Heart left ventricle (tissue), 13 donors: ENCODE measurements around the gene AKR1B1.

Source experiments
- POLR2A ChIP-seq, 2 donors: fragments of 450-650 bp; IDR thresholded peaks; one replicate each; pipeline ENCODE4 v1.6.1; 2017; ENCODE audit warnings: antibody characterized with exemption in 2 of 2, mild to moderate bottlenecking in 2 of 2, moderate library complexity in 2 of 2
- TF ChIP-seq, protein P1 (sequence below), 12 donors: fragments of 200-600 bp; sonication (generic) in 4 of 12; IDR thresholded peaks; one replicate each; pipeline versions ENCODE4 v1.5.0 to v1.8.0; 2018 to 2022; ENCODE audit warnings: antibody characterized with exemption in 12 of 12, mild to moderate bottlenecking in 5 of 12
- donor health status: ischemic (EF 13 %, LVEDD 7.1; RV severe dilation, severe dysfunction).
- donor health status: DM: no; HTN: yes; CAD: no.
- donor health status: DM: no; HTN: no; CAD: no.
- donor health status: ischemic (EF 25% LVEDD 6.9; RV normal size, moderate dysfunction).
- donor health status: ischemic (EF 25% LVEDD 5.7; RV mildly dilated, moderate dysfunction).
- donor health status: ischemic (EF 35%, LVEDD 5.7; RV mildly dilated, moderate dysfunction).
- donor health status: nonischemic (EF 11% LVEDD 7.7; RV severe dilation, severe dysfunction).
- donor health status: DM: yes; HTN: yes; CAD: no.
- donor health status: PGD.
- donor health status: ischemic (EF 29% LVEDD 5.4; RV normal size, mild dysfunction).
- donor health status: nonischemic (EF 23%, LVEDD 6.1; RV moderate dilation, normal function).

DNA sequence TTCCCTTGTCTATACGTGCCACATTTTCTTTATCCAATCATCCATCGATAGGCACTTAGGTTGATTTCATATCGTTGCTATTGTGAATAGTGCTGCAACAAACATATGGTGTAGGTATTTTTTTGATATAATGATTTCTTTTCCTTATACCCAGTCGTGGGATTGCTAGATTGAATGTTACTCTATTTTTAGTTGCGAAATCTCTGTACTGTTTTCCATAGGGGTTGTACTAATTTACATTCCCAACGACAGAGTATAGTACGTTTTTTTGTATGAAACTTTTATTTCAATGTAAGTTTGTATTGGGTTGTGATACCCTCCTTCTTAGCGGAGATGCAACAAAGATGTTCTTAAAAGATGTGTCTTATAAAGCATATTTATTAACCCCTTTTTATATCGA is 30.0 kb downstream of the AKR1B1 start:
- TF ChIP-seq, protein P1, sequence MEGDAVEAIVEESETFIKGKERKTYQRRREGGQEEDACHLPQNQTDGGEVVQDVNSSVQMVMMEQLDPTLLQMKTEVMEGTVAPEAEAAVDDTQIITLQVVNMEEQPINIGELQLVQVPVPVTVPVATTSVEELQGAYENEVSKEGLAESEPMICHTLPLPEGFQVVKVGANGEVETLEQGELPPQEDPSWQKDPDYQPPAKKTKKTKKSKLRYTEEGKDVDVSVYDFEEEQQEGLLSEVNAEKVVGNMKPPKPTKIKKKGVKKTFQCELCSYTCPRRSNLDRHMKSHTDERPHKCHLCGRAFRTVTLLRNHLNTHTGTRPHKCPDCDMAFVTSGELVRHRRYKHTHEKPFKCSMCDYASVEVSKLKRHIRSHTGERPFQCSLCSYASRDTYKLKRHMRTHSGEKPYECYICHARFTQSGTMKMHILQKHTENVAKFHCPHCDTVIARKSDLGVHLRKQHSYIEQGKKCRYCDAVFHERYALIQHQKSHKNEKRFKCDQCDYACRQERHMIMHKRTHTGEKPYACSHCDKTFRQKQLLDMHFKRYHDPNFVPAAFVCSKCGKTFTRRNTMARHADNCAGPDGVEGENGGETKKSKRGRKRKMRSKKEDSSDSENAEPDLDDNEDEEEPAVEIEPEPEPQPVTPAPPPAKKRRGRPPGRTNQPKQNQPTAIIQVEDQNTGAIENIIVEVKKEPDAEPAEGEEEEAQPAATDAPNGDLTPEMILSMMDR (IDR thresholded peaks at IDR 0.05): no peak
- TF ChIP-seq POLR2A (IDR thresholded peaks at IDR 0.05): no peak
